ENCODE measurements around the gene SNED1.

DNA sequence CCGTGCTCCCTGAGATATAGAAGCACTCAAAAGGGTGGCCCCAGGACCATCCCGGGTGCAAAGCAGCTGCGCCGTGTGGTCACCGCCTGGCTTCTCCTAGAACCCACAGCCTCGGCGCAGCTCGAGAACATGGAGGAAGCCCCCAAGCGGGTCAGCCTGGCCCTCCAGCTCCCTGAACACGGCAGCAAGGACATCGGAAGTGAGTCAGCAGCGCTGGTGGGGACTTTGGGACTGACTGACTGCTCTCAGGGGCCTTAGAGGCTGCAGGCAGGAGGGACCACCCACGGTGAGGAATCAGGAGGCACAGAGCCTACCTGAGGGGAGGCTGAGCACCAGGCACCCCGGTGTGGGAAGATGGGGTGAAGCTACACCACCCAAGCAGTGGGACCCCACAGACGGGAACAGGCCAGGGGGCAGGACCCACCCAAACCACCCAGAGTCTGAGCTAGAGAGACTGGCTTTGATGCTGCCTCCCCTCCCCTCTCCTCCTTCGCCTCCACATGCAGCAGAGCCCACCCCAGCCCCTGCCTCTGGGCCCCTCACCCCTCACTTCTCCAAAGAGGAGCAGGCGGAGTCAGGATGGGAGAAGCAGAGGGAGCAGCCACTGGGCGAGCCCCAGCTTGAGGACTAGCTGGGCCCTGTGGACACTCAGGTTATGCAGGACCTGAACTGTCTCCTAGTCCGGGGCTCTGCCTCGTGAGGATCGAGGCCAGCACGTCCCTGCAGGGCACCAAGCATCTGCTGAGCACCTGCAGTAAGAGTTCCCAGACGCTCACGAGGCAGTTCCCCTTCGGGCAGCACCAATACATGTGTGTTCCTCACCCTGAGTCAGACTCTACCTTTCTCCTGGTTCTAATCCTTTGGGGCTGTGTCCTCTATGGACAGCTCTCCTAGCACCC, 75.0 kb downstream of the SNED1 start:
- TF ChIP-seq, protein P1, sequence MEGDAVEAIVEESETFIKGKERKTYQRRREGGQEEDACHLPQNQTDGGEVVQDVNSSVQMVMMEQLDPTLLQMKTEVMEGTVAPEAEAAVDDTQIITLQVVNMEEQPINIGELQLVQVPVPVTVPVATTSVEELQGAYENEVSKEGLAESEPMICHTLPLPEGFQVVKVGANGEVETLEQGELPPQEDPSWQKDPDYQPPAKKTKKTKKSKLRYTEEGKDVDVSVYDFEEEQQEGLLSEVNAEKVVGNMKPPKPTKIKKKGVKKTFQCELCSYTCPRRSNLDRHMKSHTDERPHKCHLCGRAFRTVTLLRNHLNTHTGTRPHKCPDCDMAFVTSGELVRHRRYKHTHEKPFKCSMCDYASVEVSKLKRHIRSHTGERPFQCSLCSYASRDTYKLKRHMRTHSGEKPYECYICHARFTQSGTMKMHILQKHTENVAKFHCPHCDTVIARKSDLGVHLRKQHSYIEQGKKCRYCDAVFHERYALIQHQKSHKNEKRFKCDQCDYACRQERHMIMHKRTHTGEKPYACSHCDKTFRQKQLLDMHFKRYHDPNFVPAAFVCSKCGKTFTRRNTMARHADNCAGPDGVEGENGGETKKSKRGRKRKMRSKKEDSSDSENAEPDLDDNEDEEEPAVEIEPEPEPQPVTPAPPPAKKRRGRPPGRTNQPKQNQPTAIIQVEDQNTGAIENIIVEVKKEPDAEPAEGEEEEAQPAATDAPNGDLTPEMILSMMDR (IDR thresholded peaks at IDR 0.05 in 4 of 5, conservative IDR thresholded peaks at IDR 0.05 in 1 of 5): no peak
- TF ChIP-seq POLR2A (IDR thresholded peaks at IDR 0.05): no peak

Measured in gastrocnemius medialis (tissue), 4 donors.